ENCODE data around the gene CMTM4. TPM values are rescaled to one million over a fixed set of nuclear protein-coding genes. Genes with fewer than 3 reads are reported as not detected.

The CMTM4 gene
- polyA plus RNA-seq (ENCODE audit: insufficient read length in 12 of 12): 10 to 100 TPM in 8 of 12 donors, 1 to 10 TPM in 3, not detected in 1; 8.4 to 18.7 (median 11.0) TPM
- long read RNA-seq, donor 1, full-length matches to known transcripts: 32 of 32 reads
- long read RNA-seq, donor 1, partial matches to known transcripts: 0 of 32 reads
- long read RNA-seq, donor 1, other reads (novel, unspliced or antisense): 0 of 32 reads
- long read RNA-seq, donor 2, full-length matches to known transcripts: 7 of 7 reads
- long read RNA-seq, donor 2, partial matches to known transcripts: 0 of 7 reads
- long read RNA-seq, donor 2, other reads (novel, unspliced or antisense): 0 of 7 reads
- long read RNA-seq, donor 3, full-length matches to known transcripts: 4 of 4 reads
- long read RNA-seq, donor 3, partial matches to known transcripts: 0 of 4 reads
- long read RNA-seq, donor 3, other reads (novel, unspliced or antisense): 0 of 4 reads
- long read RNA-seq, donor 4, full-length matches to known transcripts: 2 of 2 reads
- long read RNA-seq, donor 4, partial matches to known transcripts: 0 of 2 reads
- long read RNA-seq, donor 4, other reads (novel, unspliced or antisense): 0 of 2 reads
- long read RNA-seq, donor 5, full-length matches to known transcripts: 3 of 3 reads
- long read RNA-seq, donor 5, partial matches to known transcripts: 0 of 3 reads
- long read RNA-seq, donor 5, other reads (novel, unspliced or antisense): 0 of 3 reads
- long read RNA-seq, donor 6, full-length matches to known transcripts: 3 of 3 reads
- long read RNA-seq, donor 6, partial matches to known transcripts: 0 of 3 reads
- long read RNA-seq, donor 6, other reads (novel, unspliced or antisense): 0 of 3 reads
- long read RNA-seq, donor 7, full-length matches to known transcripts: 1 of 1 reads
- long read RNA-seq, donor 7, partial matches to known transcripts: 0 of 1 reads
- long read RNA-seq, donor 7, other reads (novel, unspliced or antisense): 0 of 1 reads
- long read RNA-seq, donor 8, full-length matches to known transcripts: 6 of 6 reads
- long read RNA-seq, donor 8, partial matches to known transcripts: 0 of 6 reads
- long read RNA-seq, donor 8, other reads (novel, unspliced or antisense): 0 of 6 reads
- long read RNA-seq, donor 9, full-length matches to known transcripts: 5 of 5 reads
- long read RNA-seq, donor 9, partial matches to known transcripts: 0 of 5 reads
- long read RNA-seq, donor 9, other reads (novel, unspliced or antisense): 0 of 5 reads
- long read RNA-seq, donor 10, full-length matches to known transcripts: 6 of 6 reads
- long read RNA-seq, donor 10, partial matches to known transcripts: 0 of 6 reads
- long read RNA-seq, donor 10, other reads (novel, unspliced or antisense): 0 of 6 reads
- long read RNA-seq, donor 11, full-length matches to known transcripts: 5 of 5 reads
- long read RNA-seq, donor 11, partial matches to known transcripts: 0 of 5 reads
- long read RNA-seq, donor 11, other reads (novel, unspliced or antisense): 0 of 5 reads

DNA sequence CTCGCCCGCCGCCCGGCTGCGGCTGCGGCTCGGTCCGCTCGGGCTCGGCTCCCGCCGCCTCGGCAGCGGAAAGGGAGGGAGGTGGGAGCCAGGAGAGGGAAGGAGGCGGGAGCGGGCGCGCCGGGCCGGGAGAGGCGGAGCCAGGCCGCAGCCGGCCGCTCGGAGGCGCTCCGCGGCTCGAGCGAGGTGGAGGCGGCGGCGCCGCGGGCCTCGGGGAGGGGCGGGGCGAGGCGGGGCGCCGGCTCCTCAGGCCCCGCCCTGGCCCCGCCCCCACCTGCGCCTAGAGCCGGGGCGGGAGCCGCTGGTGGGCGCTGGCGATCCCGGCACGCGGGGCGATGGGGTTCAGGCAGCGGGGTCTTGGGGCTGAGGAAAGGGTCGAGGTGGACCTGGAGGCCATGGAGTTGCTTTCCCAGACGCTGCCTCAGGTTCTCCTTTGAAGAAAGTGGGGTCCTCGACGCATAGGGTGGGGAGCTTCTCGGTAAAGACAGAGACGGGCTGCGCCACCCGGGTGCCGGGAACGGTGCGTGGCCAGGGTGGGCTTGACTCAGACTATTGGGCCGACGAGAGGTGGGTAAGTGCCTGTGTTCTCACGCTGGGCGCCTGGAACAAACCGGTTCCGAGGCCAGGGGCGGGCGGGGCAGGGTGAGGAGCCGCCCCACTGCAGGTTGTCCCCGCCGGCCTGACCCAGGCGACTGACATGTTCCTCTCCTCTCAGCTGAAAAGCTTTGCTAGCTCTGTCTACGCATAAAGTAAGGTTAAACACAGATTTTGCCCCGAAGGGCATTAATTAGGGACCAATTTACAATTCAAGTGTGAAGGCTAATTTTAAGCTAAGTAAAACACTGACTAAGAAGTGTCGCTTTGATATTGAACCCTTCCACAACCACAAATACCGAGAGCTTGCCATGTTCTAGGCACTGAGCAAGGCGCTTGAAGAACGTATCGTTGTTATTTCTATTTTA lies at the start of gene CMTM4:
Gene CMTM4 (minus strand): TSS at position 75 of the 962 bp plus-strand sequence. CDS start 218 bp downstream, outside the sequence.
- DNase-seq: peak; percentile 81

DNA sequence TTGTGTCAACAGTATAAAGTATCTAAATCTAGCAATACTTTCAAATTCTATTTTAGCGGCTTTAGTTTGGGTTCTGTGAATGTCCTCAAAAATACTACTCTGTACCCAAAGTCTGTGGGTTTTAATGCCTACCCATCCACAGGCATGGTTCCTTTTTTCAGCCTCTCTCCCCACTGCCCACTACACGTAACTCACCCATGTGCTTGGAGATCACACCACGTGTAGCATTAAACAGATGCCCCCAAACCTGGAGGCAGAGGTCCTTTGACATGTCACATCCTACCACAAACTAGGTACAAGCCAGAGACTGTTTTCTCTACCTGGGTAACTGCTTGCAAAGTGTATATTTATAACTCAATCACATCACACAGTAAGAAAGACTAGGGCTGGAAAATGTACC lies 49.5 kb upstream of the CMTM4 start:
- DNase-seq: no peak

GRCh38 chr16:66741950-66742808 lies 45.6 kb upstream of the CMTM4 start:
- peak; percentile 77 for DNase-seq

GRCh38 chr16:66741169-66741900 lies 44.8 kb upstream of the CMTM4 start:
- peak; percentile 94 for DNase-seq

DNA sequence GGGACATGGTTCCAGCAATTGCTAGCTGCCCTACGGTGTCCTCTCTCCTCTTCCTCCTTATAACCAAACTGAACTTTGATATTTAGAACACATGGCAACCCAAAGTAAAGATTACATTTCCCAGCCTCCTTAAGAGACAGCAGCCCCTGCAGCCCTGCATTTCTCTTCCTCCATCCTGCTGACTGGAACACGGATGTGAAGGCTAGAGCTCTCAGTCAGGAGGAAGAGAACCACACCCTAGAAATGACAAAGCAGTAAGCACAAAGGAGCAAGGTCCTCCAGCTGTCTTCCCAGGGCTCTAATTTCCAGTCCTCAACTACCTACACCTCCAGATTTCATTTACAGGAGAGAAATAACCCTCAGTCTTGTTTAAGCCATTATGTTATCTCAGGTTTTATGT lies 44.0 kb upstream of the CMTM4 start:
- no peak for DNase-seq

GRCh38 chr16:66740010-66740409 lies 43.5 kb upstream of the CMTM4 start:
- no peak for DNase-seq

DNA sequence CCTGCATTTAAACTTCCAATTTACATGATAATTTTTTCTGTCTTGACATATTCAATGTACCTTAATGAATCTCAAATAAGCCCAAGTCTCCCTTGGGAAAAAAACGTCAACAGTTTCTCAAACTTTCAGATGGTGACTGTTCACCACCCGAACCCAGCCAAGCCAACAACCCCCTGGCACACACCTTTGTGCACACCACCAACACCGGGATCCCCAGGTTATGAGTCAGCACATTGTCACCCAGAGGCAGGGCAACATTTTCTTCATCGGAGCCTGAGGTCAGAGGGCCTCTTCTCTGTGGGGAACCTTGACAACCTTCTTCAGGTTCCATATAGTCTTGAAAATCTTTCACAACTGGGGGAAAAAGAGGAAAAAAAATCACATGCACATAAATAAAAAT lies 39.3 kb upstream of the CMTM4 start:
- no peak for DNase-seq

DNA sequence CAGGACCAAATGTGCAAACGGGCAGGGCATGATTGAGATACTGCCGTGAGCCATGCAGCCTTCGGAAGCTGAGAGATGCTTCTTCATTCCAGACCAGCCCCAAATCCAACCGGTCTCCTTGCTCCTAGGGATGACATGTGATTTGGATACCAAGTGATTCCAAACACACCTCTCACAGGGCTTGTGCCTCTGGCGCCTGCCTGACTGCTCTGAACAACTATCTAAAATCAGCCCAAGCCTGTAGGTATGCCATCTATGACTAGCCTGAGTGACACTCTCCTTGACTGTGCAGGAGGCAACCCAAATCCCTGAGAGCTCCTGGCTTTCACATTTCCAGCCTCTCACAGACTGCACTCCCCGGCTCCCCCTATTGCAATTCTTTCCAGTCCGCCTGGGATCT lies 34.6 kb upstream of the CMTM4 start:
- no peak for DNase-seq

- no peak for DNase-seq
These were observed 32.3 kb upstream of the CMTM4 start for GRCh38 chr16:66728804-66729203.

GRCh38 chr16:66728117-66728787 lies 31.7 kb upstream of the CMTM4 start:
- peak; percentile 65 for DNase-seq

DNA sequence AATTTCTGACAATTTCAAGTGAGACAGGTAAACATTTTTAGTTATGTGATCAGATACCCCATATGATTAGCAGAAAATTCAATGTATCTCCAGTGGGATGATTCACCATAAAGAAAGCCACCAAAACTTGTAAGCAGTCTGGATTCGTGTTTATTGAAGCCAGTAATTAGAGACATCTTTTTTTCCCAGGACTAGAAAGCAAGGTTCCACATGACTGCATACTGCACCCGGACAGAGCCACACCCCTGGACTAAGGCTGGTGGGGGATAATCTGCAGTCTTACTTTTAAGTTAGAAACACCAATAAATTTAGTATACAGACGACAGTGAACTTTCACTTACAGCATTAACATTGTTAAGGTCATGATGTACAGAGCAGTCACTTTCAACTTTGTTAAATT lies 24.2 kb upstream of the CMTM4 start:
- no peak for DNase-seq

DNA sequence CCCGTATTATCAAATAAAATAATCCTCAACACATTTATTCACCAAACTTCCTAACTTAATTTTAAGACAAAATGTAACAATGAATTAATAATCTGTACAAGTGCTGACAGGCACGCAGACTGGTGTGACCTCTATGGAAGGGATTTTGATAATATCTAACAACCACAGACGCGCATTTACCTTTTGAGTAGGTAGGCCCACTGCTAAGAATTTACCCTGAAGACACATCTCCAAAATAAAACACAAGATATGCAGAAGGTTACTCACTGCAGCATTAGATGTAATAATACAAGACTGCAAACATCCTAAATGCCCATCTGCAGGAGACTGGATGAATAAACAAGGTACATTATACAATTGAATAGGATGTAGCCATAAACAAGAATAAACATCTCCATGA lies 22.7 kb upstream of the CMTM4 start:
- DNase-seq: no peak

DNA sequence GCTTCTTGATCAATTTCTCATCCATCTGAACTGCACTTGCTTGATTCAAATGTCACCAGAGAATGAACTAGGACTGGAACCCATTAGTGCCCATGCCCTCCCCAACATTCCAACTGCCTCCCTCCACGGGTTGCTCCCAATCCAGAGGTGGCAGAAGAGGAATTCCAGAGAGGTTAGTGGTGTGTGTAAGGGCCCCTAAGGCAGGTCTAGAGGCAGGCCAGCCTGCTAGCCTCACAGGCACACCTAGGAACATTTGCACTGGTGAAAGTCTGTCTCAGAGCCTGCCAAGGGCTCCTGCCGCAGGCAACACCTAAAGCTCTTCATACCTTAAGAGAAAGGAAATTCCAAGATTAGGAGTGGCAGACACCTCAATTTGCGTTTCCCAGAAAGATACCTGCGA lies 21.2 kb upstream of the CMTM4 start:
- no peak for DNase-seq

GRCh38 chr16:66717112-66717675 lies 20.7 kb upstream of the CMTM4 start:
- no peak for DNase-seq

GRCh38 chr16:66714654-66715307 lies 18.2 kb upstream of the CMTM4 start:
- no peak for DNase-seq

GRCh38 chr16:66714062-66714461 lies 17.5 kb upstream of the CMTM4 start:
- DNase-seq: no peak

DNA sequence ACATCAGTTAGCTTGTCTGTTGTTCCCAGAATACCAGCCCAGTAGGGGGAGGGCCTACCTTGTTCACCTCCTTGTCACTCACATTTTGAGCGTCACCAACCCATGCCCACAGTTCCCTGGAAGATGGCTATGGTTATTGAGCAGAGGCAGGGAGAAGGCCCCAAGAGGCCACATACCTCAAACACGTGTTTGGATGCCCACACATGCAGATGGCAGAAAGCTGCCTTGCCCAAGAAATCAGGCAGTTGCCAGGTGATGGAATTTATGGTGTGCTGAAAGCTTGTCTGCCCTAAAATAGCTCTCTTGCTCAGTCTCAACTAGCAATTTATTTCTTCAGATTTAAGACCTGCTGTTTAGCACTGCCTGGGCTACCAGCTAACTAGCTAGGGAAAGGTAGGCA lies 16.5 kb upstream of the CMTM4 start:
- no peak for DNase-seq
